Fibroblast of skin of scalp (primary cell): ENCODE data around the gene CD300LF.

ENCODE experiments used
- DNase-seq: peaks from one replicate; pipeline ENCODE4 v3.0.0-alpha.2; 2013

Gene CD300LF

GRCh38 chr17:74686761-74687160 lies 26.0 kb downstream of the CD300LF start:
- DNase-seq, result no peak

DNA sequence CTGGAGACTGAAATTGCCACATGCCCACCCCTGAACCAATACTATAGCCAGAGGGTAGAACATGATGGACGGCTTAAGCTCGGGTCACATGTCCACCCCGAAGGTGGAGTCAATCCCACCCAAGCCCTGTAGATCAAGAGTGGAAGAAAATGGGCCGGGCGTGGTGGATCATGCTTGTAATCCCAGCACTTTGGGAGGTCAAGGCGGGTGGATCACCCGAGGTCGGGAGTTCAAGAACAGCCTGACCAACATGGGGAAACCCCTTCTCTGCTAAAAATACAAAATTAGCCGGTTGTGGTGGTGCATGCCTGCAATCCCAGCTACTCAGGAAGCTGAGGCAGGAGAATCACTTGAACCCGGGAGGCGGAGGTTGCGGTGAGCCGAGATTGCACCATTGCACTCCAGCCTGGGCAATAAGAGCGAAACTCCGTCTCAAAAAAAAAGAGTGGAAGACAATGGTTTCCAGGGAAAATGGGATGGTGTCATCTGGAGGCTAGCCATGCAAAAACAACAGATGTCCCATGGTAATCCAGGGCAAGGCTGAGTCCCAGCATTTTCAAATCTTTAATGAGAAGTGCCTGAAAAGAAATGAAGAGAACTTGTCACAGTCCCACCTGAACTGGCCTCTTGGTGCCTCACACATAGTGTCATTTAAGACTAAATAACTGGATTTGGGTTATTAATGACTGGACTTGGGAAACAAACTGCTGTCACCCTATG lies 30.1 kb downstream of the CD300LF start:
- DNase-seq, result no peak

GRCh38 chr17:74682028-74682427 lies 30.7 kb downstream of the CD300LF start:
- DNase-seq, result no peak

- no peak for DNase-seq
These were observed 31.8 kb downstream of the CD300LF start for GRCh38 chr17:74680941-74681340.

- no peak for DNase-seq
These were observed 32.5 kb downstream of the CD300LF start for GRCh38 chr17:74680213-74680612.

DNA sequence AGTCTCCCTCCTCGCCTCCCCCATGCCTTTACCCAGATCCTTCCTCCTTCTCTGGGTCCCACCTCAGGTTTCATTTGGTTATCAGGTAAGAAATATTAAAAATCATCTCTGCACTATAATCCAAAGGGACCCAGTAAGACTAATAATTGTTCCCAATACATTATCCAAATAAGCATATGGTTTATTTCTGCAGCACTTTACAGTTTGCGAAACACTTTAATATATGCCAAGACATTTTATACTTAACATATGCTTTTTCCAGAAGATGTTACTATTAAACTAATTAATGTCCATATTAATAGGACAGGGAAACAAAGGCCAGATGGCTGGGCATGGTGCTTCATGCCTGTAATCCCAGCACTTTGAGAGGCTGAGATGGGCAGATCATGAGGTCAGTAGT lies 33.3 kb downstream of the CD300LF start:
- DNase-seq, result no peak

GRCh38 chr17:74678541-74678940 lies 34.2 kb downstream of the CD300LF start:
- no peak for DNase-seq

GRCh38 chr17:74677558-74678466 lies 34.9 kb downstream of the CD300LF start:
- DNase-seq, result no peak

DNA sequence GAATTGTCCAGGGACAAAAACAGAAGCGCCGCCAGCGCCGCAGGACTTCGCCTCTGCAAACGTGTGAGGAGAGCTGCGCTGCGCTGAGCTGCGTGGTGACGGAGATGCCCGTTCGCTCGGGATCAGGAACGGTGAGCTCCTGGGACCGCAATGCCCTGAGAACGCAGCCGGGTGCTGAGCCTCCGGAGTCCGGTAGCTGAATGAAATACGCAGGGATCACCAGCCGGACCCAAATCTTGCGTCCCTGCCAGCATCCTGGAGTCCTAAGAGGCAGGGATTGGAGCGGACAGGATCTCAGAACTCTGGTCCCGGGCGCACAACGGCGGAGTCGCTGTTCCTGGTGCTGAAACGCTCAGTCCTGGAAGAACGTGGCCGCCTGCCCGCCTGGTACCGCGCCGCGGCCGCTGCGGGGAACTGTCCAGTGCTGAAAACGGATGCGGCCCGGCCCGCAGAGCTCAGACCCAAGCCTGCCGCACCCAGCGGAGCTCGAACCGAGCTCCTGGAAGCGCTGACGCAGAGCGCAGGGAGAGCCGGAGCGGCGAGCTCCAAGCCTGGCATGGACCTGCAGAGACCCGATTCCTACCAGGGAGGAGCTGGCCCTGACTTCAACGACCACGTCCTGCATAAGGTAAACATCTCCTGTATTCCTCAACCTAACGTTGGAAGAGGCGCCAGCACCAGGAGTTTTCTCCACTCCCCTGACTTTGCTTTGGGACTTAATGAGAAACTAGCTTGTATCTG lies 41.5 kb downstream of the CD300LF start:
- peak; percentile 79 for DNase-seq

DNA sequence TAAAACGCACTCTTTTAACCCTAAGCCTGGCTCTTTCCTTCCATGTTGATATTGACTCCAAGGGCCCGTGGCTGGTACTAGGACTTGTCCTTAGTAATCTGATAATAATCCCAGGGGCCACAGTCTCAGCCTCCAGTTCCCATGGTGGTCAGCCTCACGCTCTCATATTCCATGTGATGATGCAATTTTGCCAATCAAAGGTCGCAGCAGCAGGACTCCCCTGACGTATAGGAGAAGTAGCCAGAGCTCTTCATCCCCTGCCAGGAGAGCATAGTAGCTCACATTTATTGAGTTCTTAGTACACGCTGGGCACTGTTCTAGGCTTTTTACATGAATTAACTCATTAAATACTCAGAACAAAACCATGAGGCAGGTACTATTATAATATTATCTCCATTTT lies 42.4 kb downstream of the CD300LF start:
- no peak for DNase-seq

GRCh38 chr17:74663561-74663960 lies 49.2 kb downstream of the CD300LF start:
- DNase-seq, result no peak

DNA sequence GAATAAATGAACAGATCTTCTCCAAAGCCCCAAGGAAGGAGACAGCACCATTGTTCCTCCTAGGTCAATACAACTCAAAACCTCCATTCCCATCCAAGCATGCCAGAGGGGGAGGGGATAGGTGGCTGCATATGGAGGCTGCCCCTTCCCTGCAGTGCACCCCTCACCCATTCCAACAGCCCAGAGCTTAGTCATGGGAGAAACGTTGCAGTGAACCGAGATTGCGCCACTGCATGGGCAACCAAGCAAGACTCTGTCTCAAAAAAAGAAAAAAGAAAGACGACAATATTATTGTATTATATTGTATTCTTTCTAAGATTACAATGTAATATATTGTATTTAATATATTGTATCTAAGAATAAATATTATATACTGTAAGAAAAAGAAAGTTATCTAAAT lies 52.8 kb downstream of the CD300LF start:
- DNase-seq, result no peak

DNA sequence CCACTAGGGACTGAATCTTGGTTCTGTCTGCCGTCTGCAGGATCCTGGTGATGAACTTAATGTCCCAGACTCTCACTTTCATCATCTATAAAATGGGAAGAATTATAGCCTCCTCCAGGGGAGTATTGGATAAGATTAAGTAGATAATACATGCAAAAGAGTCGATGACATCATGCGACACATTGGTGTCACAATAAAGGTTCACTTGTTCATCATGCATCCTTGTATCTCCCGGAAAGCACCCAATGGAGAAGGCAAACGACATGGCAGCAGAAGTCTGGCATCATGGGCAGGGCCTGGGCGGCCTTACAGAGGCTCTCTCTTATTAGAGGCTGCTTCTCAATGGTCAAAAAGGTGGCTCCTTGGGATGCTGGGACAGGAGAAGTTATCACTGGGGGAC lies 54.1 kb downstream of the CD300LF start:
- no peak for DNase-seq

DNA sequence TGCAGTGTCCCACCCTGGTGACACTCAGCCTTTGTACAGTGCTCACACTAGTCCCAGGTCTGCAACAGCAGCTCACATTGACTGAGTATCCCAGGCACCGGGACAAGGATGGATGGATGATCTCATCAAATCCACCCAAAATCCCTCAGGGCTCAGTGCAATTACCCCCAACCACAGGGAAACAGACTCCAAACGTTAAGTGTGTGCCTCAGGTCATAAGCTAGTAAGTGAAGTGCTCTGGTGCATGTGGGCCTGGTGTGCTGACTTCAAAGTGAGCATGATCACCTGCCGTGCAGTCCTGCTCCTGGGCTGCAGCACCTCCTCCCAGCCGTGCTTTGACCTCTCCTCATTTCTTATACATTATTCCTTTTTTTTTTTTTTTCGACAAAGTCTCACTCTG lies 58.0 kb downstream of the CD300LF start:
- no peak for DNase-seq

GRCh38 chr17:74652020-74652419 lies 60.7 kb downstream of the CD300LF start:
- DNase-seq, result no peak

- DNase-seq, result no peak
These were observed 62.8 kb downstream of the CD300LF start for GRCh38 chr17:74649909-74650308.

- DNase-seq, result no peak
These were observed 64.7 kb downstream of the CD300LF start for GRCh38 chr17:74647871-74648672.

DNA sequence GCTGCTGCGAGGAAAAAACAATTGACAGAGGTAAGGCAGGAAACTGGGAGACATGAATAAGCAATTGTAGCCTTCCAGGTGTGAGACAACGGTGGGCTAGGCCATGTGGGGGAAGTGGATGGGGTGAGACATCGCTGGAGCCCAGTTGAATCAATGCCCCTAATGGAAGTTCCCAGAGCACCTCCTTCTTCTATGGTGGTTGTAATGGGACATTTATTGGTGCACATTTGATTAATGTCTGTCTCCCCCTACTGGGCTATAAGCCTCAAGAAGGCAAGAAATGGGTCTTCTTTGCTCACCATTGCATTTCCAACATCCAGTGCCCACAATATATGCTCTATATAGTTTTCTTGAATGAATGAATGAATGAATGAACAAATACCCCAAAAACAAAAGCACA lies 66.5 kb downstream of the CD300LF start:
- DNase-seq, result no peak

DNA sequence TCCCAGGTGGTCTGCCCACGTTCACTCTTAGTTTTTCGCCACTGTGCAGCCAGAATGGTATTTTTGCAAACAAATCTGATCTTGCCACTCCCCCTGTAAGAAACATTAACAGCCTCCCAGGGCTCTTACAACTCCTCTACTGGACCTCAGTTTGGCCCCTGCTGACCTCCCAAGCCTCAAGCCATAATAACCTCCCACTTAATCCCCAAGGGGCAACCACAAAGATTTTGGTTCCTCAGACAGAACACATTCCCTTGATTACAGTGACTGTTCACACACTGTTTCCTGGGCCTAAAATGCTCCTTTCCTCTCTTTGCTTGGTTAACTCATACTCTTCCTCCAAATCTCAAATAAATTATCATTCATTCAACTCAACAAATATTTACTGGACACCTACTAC lies 67.7 kb downstream of the CD300LF start:
- no peak for DNase-seq

DNA sequence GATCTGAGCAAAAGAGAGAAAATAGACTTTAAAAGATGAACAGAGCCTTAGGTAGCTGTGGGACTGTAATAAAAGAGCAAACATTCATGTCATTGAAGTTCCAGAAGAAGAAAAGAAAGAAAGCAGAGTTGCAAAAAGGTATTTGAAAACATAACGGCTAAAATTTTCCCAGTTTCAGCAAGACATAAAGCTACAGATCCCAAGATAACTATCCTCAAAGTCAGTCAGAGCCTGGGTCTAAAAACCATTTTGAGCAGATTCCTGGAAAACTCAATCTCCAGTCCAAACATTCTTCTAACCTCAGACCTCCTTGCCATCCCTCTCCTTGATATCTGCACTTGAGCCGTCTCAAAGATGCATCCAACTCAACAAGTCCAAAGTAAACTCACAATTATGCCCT lies 68.3 kb downstream of the CD300LF start:
- no peak for DNase-seq
